Right lung (tissue), 5 donors: ENCODE measurements around the gene C1orf198. TPM values are rescaled to one million over a fixed set of nuclear protein-coding genes. Genes with fewer than 3 reads are reported as not detected.

ENCODE experiments used
- DNase-seq, 2 donors: peaks; one replicate each; pipeline ENCODE4 v3.0.0-alpha.2; 2013
- polyA plus RNA-seq, 5 donors: library from polyadenylated mRNA; unstranded; fragments of 120-200 nt; gene quantifications; one replicate each; pipeline versions ENCODE4 v1.2.1 to v1.2.3, GENCODE V29; 2013; ENCODE audit warnings: inconsistent platforms in 1 of 5, low replicate concordance in 1 of 5; ENCODE audit not compliant: insufficient read length in 5 of 5, insufficient read depth in 1 of 5

The C1orf198 gene
- polyA plus RNA-seq, 5 donors, result 68.7 to 92.3 (median 80.9) TPM

GRCh38 chr1:230814949-230815692 is 53.2 kb downstream of the C1orf198 start:
- no peak for DNase-seq

GRCh38 chr1:230812568-230812967 is 55.8 kb downstream of the C1orf198 start:
- DNase-seq, result no peak

- DNase-seq, result no peak
Measured at GRCh38 chr1:230809256-230809990, 58.9 kb downstream of the C1orf198 start.

GRCh38 chr1:230808281-230808872 is 59.9 kb downstream of the C1orf198 start:
- no peak for DNase-seq

GRCh38 chr1:230807561-230808280 is 60.6 kb downstream of the C1orf198 start:
- DNase-seq, result no peak

- DNase-seq, result no peak
Measured at GRCh38 chr1:230807029-230807428, 61.3 kb downstream of the C1orf198 start.

- DNase-seq, result no peak
Measured at GRCh38 chr1:230806552-230806951, 61.8 kb downstream of the C1orf198 start.

- DNase-seq, result no peak
Measured at GRCh38 chr1:230804396-230804795, 63.9 kb downstream of the C1orf198 start.

GRCh38 chr1:230800891-230801840 is 67.2 kb downstream of the C1orf198 start:
- DNase-seq, result no peak

GRCh38 chr1:230798491-230798890 is 69.8 kb downstream of the C1orf198 start:
- no peak for DNase-seq

- peak; percentile 54 to 67 for DNase-seq
Measured at GRCh38 chr1:230797942-230798365, 70.4 kb downstream of the C1orf198 start.

GRCh38 chr1:230797376-230797920 is 70.9 kb downstream of the C1orf198 start:
- no peak for DNase-seq

- DNase-seq, result no peak
Measured at GRCh38 chr1:230796626-230797025, 71.7 kb downstream of the C1orf198 start.

- no peak for DNase-seq
Measured at GRCh38 chr1:230794871-230795605, 73.3 kb downstream of the C1orf198 start.

- no peak for DNase-seq
Measured at GRCh38 chr1:230794431-230794830, 73.9 kb downstream of the C1orf198 start.

- no peak for DNase-seq
Measured at GRCh38 chr1:230793463-230793745, 74.9 kb downstream of the C1orf198 start.

- no peak for DNase-seq
Measured at GRCh38 chr1:230792691-230793462, 75.4 kb downstream of the C1orf198 start.

GRCh38 chr1:230791986-230792564 is 76.2 kb downstream of the C1orf198 start:
- DNase-seq, result no peak

- no peak for DNase-seq
Measured at GRCh38 chr1:230790026-230790425, 78.3 kb downstream of the C1orf198 start.
